ENCODE data around the gene SLC43A3. TPM values are rescaled to one million over a fixed set of nuclear protein-coding genes. Genes with fewer than 3 reads are reported as not detected.

Gene SLC43A3
- total and polyA plus RNA-seq, 12 donors: 12.1 to 36.2 (median 19.8) TPM

DNA sequence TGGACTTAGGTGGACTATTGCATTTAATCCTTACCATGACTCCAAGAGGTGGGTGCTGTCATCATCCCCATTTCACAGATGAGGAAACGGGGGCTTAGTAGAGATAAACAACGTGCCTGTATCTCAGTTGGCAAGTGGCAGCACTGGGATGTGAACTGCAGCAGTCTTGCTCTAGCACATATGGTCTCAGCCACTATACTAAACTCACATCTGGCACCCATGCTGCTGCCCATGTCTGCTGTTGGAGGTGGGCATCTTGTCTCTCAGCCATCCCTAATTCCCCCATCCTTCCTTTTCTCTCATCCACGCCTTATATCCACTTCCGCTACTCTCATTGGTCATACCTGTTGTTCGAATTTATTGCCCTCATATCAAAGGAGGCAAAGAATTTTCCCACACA lies 49.8 kb downstream of the SLC43A3 start:
- intact Hi-C loops (cut with DNase I): no loop called here
- ATAC-seq (no peak), DNase-seq (no peak)
- Histone ChIP-seq H3K9me3 (no peaks in the 10 kb centered on the region), H3K27ac (no peak overlapping the region), H3K4me1 (peaks cover 0 to 22% (median 11%) of the 10 kb centered on the region in 9 donors), H3K4me3 (no peak overlapping the region), H3K36me3 (no peaks in the 10 kb centered on the region), H3K27me3 (peaks cover 0 to 10% (median 0%) of the 10 kb centered on the region in 7 donors)
- TF ChIP-seq, protein P1, sequence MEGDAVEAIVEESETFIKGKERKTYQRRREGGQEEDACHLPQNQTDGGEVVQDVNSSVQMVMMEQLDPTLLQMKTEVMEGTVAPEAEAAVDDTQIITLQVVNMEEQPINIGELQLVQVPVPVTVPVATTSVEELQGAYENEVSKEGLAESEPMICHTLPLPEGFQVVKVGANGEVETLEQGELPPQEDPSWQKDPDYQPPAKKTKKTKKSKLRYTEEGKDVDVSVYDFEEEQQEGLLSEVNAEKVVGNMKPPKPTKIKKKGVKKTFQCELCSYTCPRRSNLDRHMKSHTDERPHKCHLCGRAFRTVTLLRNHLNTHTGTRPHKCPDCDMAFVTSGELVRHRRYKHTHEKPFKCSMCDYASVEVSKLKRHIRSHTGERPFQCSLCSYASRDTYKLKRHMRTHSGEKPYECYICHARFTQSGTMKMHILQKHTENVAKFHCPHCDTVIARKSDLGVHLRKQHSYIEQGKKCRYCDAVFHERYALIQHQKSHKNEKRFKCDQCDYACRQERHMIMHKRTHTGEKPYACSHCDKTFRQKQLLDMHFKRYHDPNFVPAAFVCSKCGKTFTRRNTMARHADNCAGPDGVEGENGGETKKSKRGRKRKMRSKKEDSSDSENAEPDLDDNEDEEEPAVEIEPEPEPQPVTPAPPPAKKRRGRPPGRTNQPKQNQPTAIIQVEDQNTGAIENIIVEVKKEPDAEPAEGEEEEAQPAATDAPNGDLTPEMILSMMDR (IDR thresholded peaks at IDR 0.05): no peak
- 75 to 78% methylated on average over 5 of the region's 5 CpGs for WGBS, 2 donors

DNA sequence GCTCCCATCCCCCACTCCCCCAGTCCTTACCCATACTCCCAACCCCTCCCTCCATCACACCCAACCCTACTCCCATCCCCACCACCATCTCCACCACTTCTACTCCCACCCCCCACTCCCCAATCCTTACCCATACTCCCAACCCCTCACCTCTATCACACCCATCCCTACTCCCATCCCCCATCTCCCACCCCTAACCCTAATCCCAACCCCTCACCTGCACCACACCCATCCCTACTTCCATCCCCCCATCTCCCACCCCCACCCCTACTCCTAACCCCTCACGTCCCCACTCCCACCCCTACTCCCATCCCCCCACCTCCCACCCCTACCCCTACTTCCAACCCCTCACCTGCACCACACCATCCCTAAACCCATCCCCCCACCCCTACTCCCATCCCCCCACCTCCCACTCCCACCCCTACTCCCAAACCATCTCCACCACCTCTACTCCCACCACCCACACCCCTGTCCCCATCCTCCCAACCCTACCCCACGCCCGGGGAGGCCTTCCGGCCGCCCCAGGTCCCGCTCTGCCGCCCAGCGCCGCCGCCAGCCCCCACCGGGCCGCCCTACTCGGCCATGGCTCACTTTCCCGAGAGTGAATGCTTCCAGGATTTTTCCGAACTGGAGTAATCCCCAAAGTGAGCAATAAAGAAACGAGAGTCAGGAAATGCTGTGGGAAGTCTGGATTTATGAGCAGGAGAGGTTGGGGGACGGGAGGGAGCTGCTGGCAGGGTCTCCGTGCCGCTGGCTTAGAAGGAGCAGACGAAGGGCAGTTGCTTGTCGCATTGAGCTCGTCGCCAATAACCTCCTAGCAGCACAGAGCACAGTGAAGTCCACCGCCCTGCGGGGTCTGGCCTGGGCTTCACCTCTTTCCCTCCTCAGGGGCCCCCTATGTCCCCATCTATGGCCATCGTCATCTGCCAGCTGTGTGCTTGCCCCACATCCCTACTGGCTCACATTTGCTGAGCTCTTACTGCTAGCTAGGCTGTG lies 50.5 kb downstream of the SLC43A3 start:
- intact Hi-C loops (cut with DNase I): no loop called here
- TF ChIP-seq, protein P1 (IDR thresholded peaks at IDR 0.05): no peak
- H3K27ac ChIP-seq: no peak overlapping the region
- H3K4me1 ChIP-seq: peaks cover 0 to 28% (median 11%) of the 10 kb centered on the region in 9 donors
- no peak for ATAC-seq
- peaks cover 0 to 10% (median 0%) of the 10 kb centered on the region in 7 donors for H3K27me3 ChIP-seq
- H3K4me3 ChIP-seq: no peak overlapping the region
- WGBS, 2 donors: 56 to 60% methylated on average over 26 of the region's 26 CpGs
- H3K9me3 ChIP-seq: no peaks in the 10 kb centered on the region
- H3K36me3 ChIP-seq: no peaks in the 10 kb centered on the region
- no peak for DNase-seq

DNA sequence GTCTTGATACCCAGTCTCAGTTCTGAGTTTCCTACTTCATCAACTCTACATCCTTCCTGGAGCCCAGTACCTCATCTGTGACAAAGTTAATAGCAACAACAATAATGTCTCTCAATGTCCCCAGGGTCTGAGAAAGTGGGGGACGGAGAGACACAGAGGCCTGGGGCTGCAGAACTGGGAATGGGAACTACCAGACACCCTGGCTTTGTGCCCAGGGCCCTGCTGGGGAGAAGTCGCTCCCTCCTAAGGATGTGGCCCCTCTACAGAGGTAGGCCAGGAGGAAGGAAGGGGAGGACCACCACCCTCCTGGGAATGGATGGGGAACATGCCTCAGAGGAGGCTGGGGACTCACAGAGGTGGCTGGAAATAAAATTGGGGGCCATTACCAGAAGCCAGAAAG lies 51.4 kb downstream of the SLC43A3 start:
- Histone ChIP-seq H3K9me3 (no peaks in the 10 kb centered on the region), H3K4me3 (no peak overlapping the region), H3K4me1 (peaks cover 0 to 36% (median 11%) of the 10 kb centered on the region in 9 donors), H3K27ac (no peak overlapping the region), H3K36me3 (no peaks in the 10 kb centered on the region), H3K27me3 (peaks cover 0 to 10% (median 0%) of the 10 kb centered on the region in 7 donors)
- TF ChIP-seq, protein P1 (IDR thresholded peaks at IDR 0.05): no peak
- DNase-seq: no peak
- intact Hi-C loops (cut with DNase I): no loop called here
- no peak for ATAC-seq
- WGBS, 2 donors: 42 to 50% methylated on average over 2 of the region's 2 CpGs

GRCh38 chr11:57374966-57375365 lies 52.0 kb downstream of the SLC43A3 start:
- TF ChIP-seq, protein P1 (IDR thresholded peaks at IDR 0.05): no peak
- WGBS, 2 donors: 96 to 97% methylated on average over 3 of the region's 3 CpGs
- DNase-seq (no peak), ATAC-seq (no peak)
- peaks cover 0 to 36% (median 11%) of the 10 kb centered on the region in 9 donors for H3K4me1 ChIP-seq
- no peak overlapping the region for H3K4me3 ChIP-seq
- H3K36me3 ChIP-seq: no peaks in the 10 kb centered on the region
- no peak overlapping the region for H3K27ac ChIP-seq
- peaks cover 0 to 10% (median 0%) of the 10 kb centered on the region in 7 donors for H3K27me3 ChIP-seq
- intact Hi-C loops (cut with DNase I): no loop called here
- H3K9me3 ChIP-seq: no peaks in the 10 kb centered on the region
